IMR-90 (cell line): ENCODE data around the gene HMCES. TPM values are rescaled to one million over a fixed set of nuclear protein-coding genes. Genes with fewer than 3 reads are reported as not detected.

Experiments used
- ATAC-seq: fragments of 200-7000 bp; cut with Tn5 transposase; 2 replicates; pipeline ENCODE4 v1.9.1; 2020; ENCODE audit warnings: low read depth, mild to moderate bottlenecking, moderate library complexity
- BruUV-seq: library from RNA; stranded (reverse); fragments of 400-500 nt; replicated peaks from 2 replicates; lab custom pipeline; 2021; lab: Mats Ljungman, UMichigan
- CTCF ChIA-PET: fragments of 300-600 bp; formaldehyde crosslinking; extraction: SDS; loops from one replicate; lab custom pipeline; 2021; ENCODE audit warnings: antibody characterized with exemption; lab: Yijun Ruan, JAX
- POLR2A ChIA-PET: fragments of 300-600 bp; sonication (Branson Sonifier 250); formaldehyde crosslinking; loops from one replicate; lab custom pipeline; 2022; ENCODE audit warnings: antibody characterized with exemption; ENCODE audit not compliant: unreplicated experiment; lab: Charles Lee
- DNase-seq: peaks from one replicate; pipeline ENCODE4 v3.0.0; 2013
- H2AFZ ChIP-seq: replicated peaks from 2 replicates; pipeline ENCODE3; 2013; ENCODE audit warnings: low read length, mild to moderate bottlenecking; ENCODE audit not compliant: poor library complexity
- H2AK5ac ChIP-seq: 2 replicates; pipeline ENCODE4 v1.6.1; 2013; ENCODE audit warnings: low read depth, low read length, inconsistent platforms
- H2AK9ac ChIP-seq: replicated peaks from 2 replicates; pipeline ENCODE3; 2013; ENCODE audit warnings: mild to moderate bottlenecking, low read depth, low read length, moderate library complexity; ENCODE audit not compliant: poor library complexity
- H2BK120ac ChIP-seq: 2 replicates; pipeline ENCODE4 v1.6.1; 2013; ENCODE audit warnings: low read depth, low read length, inconsistent platforms
- H2BK15ac ChIP-seq: 3 replicates; pipeline ENCODE4 v1.6.1; 2013; ENCODE audit warnings: low read depth, low read length, inconsistent platforms
- H2BK20ac ChIP-seq: 2 replicates; pipeline ENCODE4 v1.6.1; 2013; ENCODE audit warnings: low read depth, mild to moderate bottlenecking, inconsistent platforms, low read length, moderate library complexity
- H2BK5ac ChIP-seq: 2 replicates; pipeline ENCODE4 v1.6.1; 2013; ENCODE audit warnings: mild to moderate bottlenecking, low read depth, low read length, inconsistent platforms; ENCODE audit not compliant: poor library complexity, severe bottlenecking
- H3K14ac ChIP-seq: replicated peaks from 2 replicates; pipeline ENCODE4 v1.6.1; 2013; ENCODE audit warnings: low read depth, low read length, inconsistent platforms
- H3K18ac ChIP-seq: 2 replicates; pipeline ENCODE4 v1.6.1; 2013; ENCODE audit warnings: low read depth, low read length, control low read depth
- H3K23ac ChIP-seq: 2 replicates; pipeline ENCODE4 v1.6.1; 2013; ENCODE audit warnings: low read depth, low read length, inconsistent platforms
- H3K27ac ChIP-seq: 2 replicates; pipeline ENCODE4 v1.5.1; 2013; ENCODE audit warnings: mild to moderate bottlenecking, control low read depth, low read length; ENCODE audit not compliant: insufficient read depth
- H3K27me3 ChIP-seq: 2 replicates; pipeline ENCODE4 v1.6.1; 2013; ENCODE audit warnings: low read length; ENCODE audit not compliant: control insufficient read depth, insufficient read depth
- H3K36me3 ChIP-seq: 2 replicates; pipeline ENCODE4 v1.6.1; 2013; ENCODE audit warnings: low read length, mixed read lengths; ENCODE audit not compliant: control insufficient read depth, insufficient read depth
- H3K4ac ChIP-seq: 2 replicates; pipeline ENCODE4 v1.6.1; 2013; ENCODE audit warnings: low read depth, low read length, inconsistent platforms
- H3K4me1 ChIP-seq: 2 replicates; pipeline ENCODE4 v1.6.1; 2013; ENCODE audit warnings: low read length, mixed read lengths; ENCODE audit not compliant: control insufficient read depth, insufficient read depth
- H3K4me2 ChIP-seq: 2 replicates; pipeline ENCODE4 v1.6.1; 2013; ENCODE audit warnings: low read depth, mild to moderate bottlenecking, control low read depth, low read length, moderate library complexity
- H3K4me3 ChIP-seq: 2 replicates; pipeline ENCODE4 v1.5.1; 2013; ENCODE audit warnings: low read depth, mild to moderate bottlenecking, control low read depth, low read length, moderate library complexity; ENCODE audit not compliant: insufficient read depth
- H3K56ac ChIP-seq: 2 replicates; pipeline ENCODE4 v1.6.1; 2013; ENCODE audit warnings: low read length, inconsistent platforms; ENCODE audit not compliant: insufficient read depth; ENCODE audit errors: extremely low read depth
- H3K79me1 ChIP-seq, 2 experiments: 2 replicates each; pipeline ENCODE4 v1.6.1; 2013; ENCODE audit warnings: low read length in 2 of 2, inconsistent platforms in 1 of 2, low read depth in 1 of 2
- H3K9ac ChIP-seq: 2 replicates; pipeline ENCODE4 v1.6.1; 2013; ENCODE audit warnings: low read depth, low read length, control low read depth
- H3K9me1 ChIP-seq: 2 replicates; pipeline ENCODE4 v1.6.1; 2013; ENCODE audit warnings: low read length, inconsistent platforms; ENCODE audit not compliant: insufficient read depth
- H3K9me3 ChIP-seq: 2 replicates; pipeline ENCODE4 v1.6.1; 2013; ENCODE audit warnings: low read length; ENCODE audit not compliant: control insufficient read depth, insufficient read depth
- H4K20me1 ChIP-seq: 2 replicates; pipeline ENCODE4 v1.6.1; 2013; ENCODE audit warnings: low read length, inconsistent platforms; ENCODE audit not compliant: insufficient read depth
- H4K5ac ChIP-seq: 2 replicates; pipeline ENCODE4 v1.6.1; 2013; ENCODE audit warnings: mild to moderate bottlenecking, low read depth, low read length, control low read depth
- H4K8ac ChIP-seq, 2 experiments: 2 replicates each; pipeline ENCODE4 v1.6.1; 2013; ENCODE audit warnings: low read depth in 2 of 2, low read length in 2 of 2, control low read depth in 1 of 2, inconsistent platforms in 1 of 2
- H4K91ac ChIP-seq: 2 replicates; pipeline ENCODE4 v1.6.1; 2013; ENCODE audit warnings: low read depth, low read length, inconsistent platforms; ENCODE audit not compliant: insufficient read depth
- BHLHE40 ChIP-seq: fragments of 150-350 bp; IDR thresholded peaks from 2 replicates; pipeline ENCODE4 v1.6.1; 2016; ENCODE audit warnings: mild to moderate bottlenecking, low read depth, low read length
- CEBPB ChIP-seq: IDR thresholded peaks from 2 replicates; pipeline ENCODE4 v1.6.1; 2012; ENCODE audit warnings: low read depth, low read length, improper control_type of control experiment
- CHD1 ChIP-seq: IDR thresholded peaks from 2 replicates; pipeline ENCODE4 v1.6.1; 2012; ENCODE audit warnings: low read depth, low read length, improper control_type of control experiment
- FOS ChIP-seq: fragments of 150-350 bp; IDR thresholded peaks from 2 replicates; pipeline ENCODE4 v1.6.1; 2016; ENCODE audit warnings: low read depth, low read length
- MAFK ChIP-seq: IDR thresholded peaks from 2 replicates; pipeline ENCODE4 v1.6.1; 2012; ENCODE audit warnings: low read depth, low read length, improper control_type of control experiment
- MAZ ChIP-seq: IDR thresholded peaks from 2 replicates; pipeline ENCODE4 v1.6.1; 2012; ENCODE audit warnings: low read depth, mild to moderate bottlenecking, low read length, improper control_type of control experiment, moderate library complexity, borderline replicate concordance
- MXI1 ChIP-seq: IDR thresholded peaks from 2 replicates; pipeline ENCODE4 v1.6.1; 2012; ENCODE audit warnings: low read depth, mild to moderate bottlenecking, low read length, moderate library complexity, borderline replicate concordance
- NFE2L2 ChIP-seq: fragments of 150-350 bp; IDR thresholded peaks from 2 replicates; pipeline ENCODE4 v1.6.1; 2016; ENCODE audit warnings: low read depth, mild to moderate bottlenecking, low read length
- POLR2A ChIP-seq: IDR thresholded peaks from 2 replicates; pipeline ENCODE4 v1.6.1; 2012; ENCODE audit warnings: mild to moderate bottlenecking, low read depth, low read length
- RAD21 ChIP-seq: IDR thresholded peaks from 2 replicates; pipeline ENCODE4 v1.6.1; 2012; ENCODE audit warnings: low read length, improper control_type of control experiment
- SMC3 ChIP-seq: fragments of 150-350 bp; IDR thresholded peaks from 2 replicates; pipeline ENCODE4 v1.6.1; 2016; ENCODE audit warnings: low read depth, mild to moderate bottlenecking, antibody characterized with exemption, low read length, moderate library complexity
- WGBS, 2 experiments: methylation state at CpG; one replicate each; pipeline versions ENCODE4 v1.1.5 to v1.1.7; 2013; ENCODE audit warnings: missing lambda C conversion rate in 2 of 2; ENCODE audit not compliant: insufficient read length in 1 of 2; ENCODE audit errors: extremely low coverage in 2 of 2; 5-methylcytosine and 5-hydroxymethylcytosine counted together
- dilution Hi-C: fragments of 300-500 bp; cut with HindIII; formaldehyde crosslinking; loops from one replicate; pipeline ENCODE4 v1.14.3; 2018; ENCODE audit warnings: low sequenced_read_pairs; ENCODE audit not compliant: unreplicated experiment
- in situ Hi-C: fragments of 300-500 bp; cut with MboI; formaldehyde crosslinking; loops from 3 replicates; pipeline ENCODE4 v1.14.3; 2019; ENCODE audit warnings: low sequenced_read_pairs, inconsistent platforms, mixed read lengths
- intact Hi-C: fragments of 100-400 bp; cut with micrococcal nuclease; formaldehyde crosslinking; loops from 2 replicates; pipeline ENCODE4 v1.10.0; 2022
- polyA plus RNA-seq, 3 experiments: library from polyadenylated mRNA; depleted of rRNA; stranded (reverse); fragments of >200 nt; gene quantifications; 2 replicates each; pipeline ENCODE4 v1.2.3, GENCODE V29; 2012; ENCODE audit warnings: low replicate concordance in 1 of 3
- total RNA-seq: library from RNA; depleted of rRNA; stranded (reverse); fragments of >200 nt; gene quantifications from 2 replicates; pipeline ENCODE4 v1.2.3, GENCODE V29; 2012
- TF ChIP-seq, protein P1 (sequence below): conservative IDR thresholded peaks from 2 replicates; pipeline ENCODE4 v1.5.1; 2012; ENCODE audit warnings: mild to moderate bottlenecking, low read depth, low read length, improper control_type of control experiment

HMCES gene
- total and polyA plus RNA-seq, 2 of the 4 experiments (the other 2 are of a cell fraction), result 26.0 to 30.5 TPM

DNA sequence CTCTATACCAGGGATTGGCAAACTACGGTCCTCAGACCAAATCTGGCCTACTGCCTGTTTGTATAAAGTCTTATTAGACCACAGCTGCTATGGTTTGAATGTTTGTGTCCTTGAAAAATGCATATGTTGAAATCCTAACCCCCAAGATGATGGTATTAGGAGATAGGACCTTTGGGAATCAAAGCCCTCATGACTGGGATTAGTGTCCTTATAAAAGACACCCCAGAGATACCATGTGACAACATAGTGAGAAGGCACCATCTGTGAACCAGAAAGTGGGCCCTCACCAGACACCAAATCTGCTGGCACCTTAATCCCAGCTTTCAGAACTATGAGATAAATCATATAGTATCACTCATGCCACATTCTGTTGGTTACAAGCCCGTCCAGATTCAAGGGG, 7.4 kb downstream of the HMCES start:
- no peak for ATAC-seq

More for the DNA sequence above, 7.4 kb downstream of the HMCES start:
- no peak overlapping the region for H2BK15ac ChIP-seq
- no peaks in the 10 kb centered on the region for H4K20me1 ChIP-seq
- no peak overlapping the region for H2AK5ac ChIP-seq
- BruUV-seq, result no TSS peak
- no peak overlapping the region for H3K4me2 ChIP-seq
- H3K36me3 ChIP-seq, result peaks cover 11% of the 10 kb centered on the region
- intact Hi-C loops (no loop called here), in situ Hi-C loops (no loop called here), dilution Hi-C loops (no loop called here)
- TF ChIP-seq MXI1 (no peak), FOS (no peak), POLR2A (no peak), CEBPB (no peak), MAFK (no peak), BHLHE40 (no peak), CHD1 (no peak), MAZ (no peak), RAD21 (no peak), NFE2L2 (no peak), SMC3 (no peak)
- TF ChIP-seq, protein P1, sequence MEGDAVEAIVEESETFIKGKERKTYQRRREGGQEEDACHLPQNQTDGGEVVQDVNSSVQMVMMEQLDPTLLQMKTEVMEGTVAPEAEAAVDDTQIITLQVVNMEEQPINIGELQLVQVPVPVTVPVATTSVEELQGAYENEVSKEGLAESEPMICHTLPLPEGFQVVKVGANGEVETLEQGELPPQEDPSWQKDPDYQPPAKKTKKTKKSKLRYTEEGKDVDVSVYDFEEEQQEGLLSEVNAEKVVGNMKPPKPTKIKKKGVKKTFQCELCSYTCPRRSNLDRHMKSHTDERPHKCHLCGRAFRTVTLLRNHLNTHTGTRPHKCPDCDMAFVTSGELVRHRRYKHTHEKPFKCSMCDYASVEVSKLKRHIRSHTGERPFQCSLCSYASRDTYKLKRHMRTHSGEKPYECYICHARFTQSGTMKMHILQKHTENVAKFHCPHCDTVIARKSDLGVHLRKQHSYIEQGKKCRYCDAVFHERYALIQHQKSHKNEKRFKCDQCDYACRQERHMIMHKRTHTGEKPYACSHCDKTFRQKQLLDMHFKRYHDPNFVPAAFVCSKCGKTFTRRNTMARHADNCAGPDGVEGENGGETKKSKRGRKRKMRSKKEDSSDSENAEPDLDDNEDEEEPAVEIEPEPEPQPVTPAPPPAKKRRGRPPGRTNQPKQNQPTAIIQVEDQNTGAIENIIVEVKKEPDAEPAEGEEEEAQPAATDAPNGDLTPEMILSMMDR, result no peak
- no peak overlapping the region for H2BK120ac ChIP-seq
- no peak overlapping the region for H3K9ac ChIP-seq
- no peak overlapping the region for H4K5ac ChIP-seq
- H3K79me1 ChIP-seq, result peaks cover 13 to 19% of the 10 kb centered on the region in 2 experiments; a peak in 3 of 4 replicates
- no peaks in the 10 kb centered on the region for H3K4me1 ChIP-seq
- H3K23ac ChIP-seq, result no peak overlapping the region
- H3K4me3 ChIP-seq, result no peak overlapping the region
- ChIA-PET POLR2A (no interaction called here), CTCF (no interaction called here)
- no peaks in the 10 kb centered on the region for H3K27me3 ChIP-seq
- DNase-seq, result no peak
- H3K4ac ChIP-seq, result no peak overlapping the region
- no peak overlapping the region for H2BK20ac ChIP-seq
- no peak overlapping the region for H4K8ac ChIP-seq
- H3K14ac ChIP-seq, result no peak overlapping the region
- H3K9me3 ChIP-seq, result no peaks in the 10 kb centered on the region
- no peak overlapping the region for H4K91ac ChIP-seq
- H3K18ac ChIP-seq, result no peak overlapping the region
- no peak overlapping the region for H3K56ac ChIP-seq
- WGBS, 2 experiments, result no CpG with 5 or more reads among the region's 2 CpGs
- H2BK5ac ChIP-seq, result no peak overlapping the region
- H3K9me1 ChIP-seq, result no peaks in the 10 kb centered on the region
- H2AK9ac ChIP-seq, result no peak overlapping the region
- no peak overlapping the region for H2AFZ ChIP-seq
- no peak overlapping the region for H3K27ac ChIP-seq
